Middle frontal gyrus (tissue), 1 donor: Measurements from ENCODE around the gene GSG1L.
A peak's percentile ranks its signal among the peaks of the same experiment; 100 is the strongest.

Source experiments
- DNase-seq: peaks from one replicate; pipeline ENCODE4 v3.0.0-alpha.2; 2015; ENCODE audit warnings: low spot score; ENCODE audit errors: extremely low spot score

Gene GSG1L

GRCh38 chr16:28063591-28064061, at the start of gene GSG1L:
TSS of gene GSG1L (minus strand) at chr16:28063714. CDS start at chr16:28063424, 290 bp downstream.
- DNase-seq, result no peak

GRCh38 chr16:28112908-28113307, 49.4 kb upstream of the GSG1L start:
- DNase-seq, result no peak

GRCh38 chr16:28110977-28111376, 47.5 kb upstream of the GSG1L start:
- DNase-seq, result no peak

GRCh38 chr16:28110479-28110878, 47.0 kb upstream of the GSG1L start:
- DNase-seq, result no peak

- no peak for DNase-seq
Measured at GRCh38 chr16:28110074-28110473, 46.6 kb upstream of the GSG1L start.

- no peak for DNase-seq
Measured at GRCh38 chr16:28108590-28109247, 45.2 kb upstream of the GSG1L start.

- no peak for DNase-seq
Measured at GRCh38 chr16:28107232-28107631, 43.7 kb upstream of the GSG1L start.

GRCh38 chr16:28106467-28107215, 43.1 kb upstream of the GSG1L start:
- no peak for DNase-seq

- no peak for DNase-seq
Measured at GRCh38 chr16:28105954-28106353, 42.4 kb upstream of the GSG1L start.

- DNase-seq, result no peak
Measured at GRCh38 chr16:28105297-28105696, 41.8 kb upstream of the GSG1L start.

GRCh38 chr16:28104404-28104803, 40.9 kb upstream of the GSG1L start:
- DNase-seq, result no peak

GRCh38 chr16:28103516-28104170, 40.1 kb upstream of the GSG1L start:
- DNase-seq, result no peak

- no peak for DNase-seq
Measured at GRCh38 chr16:28101533-28101890, 38.0 kb upstream of the GSG1L start.

GRCh38 chr16:28100810-28101532, 37.5 kb upstream of the GSG1L start:
- no peak for DNase-seq

GRCh38 chr16:28098959-28099945, 35.7 kb upstream of the GSG1L start:
- DNase-seq, result peak; percentile 2

- no peak for DNase-seq
Measured at GRCh38 chr16:28098171-28098958, 34.9 kb upstream of the GSG1L start.

- DNase-seq, result no peak
Measured at GRCh38 chr16:28096983-28097899, 33.7 kb upstream of the GSG1L start.

- no peak for DNase-seq
Measured at GRCh38 chr16:28093385-28093725, 29.8 kb upstream of the GSG1L start.
